ENCODE data around the gene LY86.

LY86 gene

GRCh38 chr6:6651335-6651734, 62.8 kb downstream of the LY86 start:
- TF ChIP-seq CTCF (IDR thresholded peaks at IDR 0.05): no peak

- TF ChIP-seq CTCF (IDR thresholded peaks at IDR 0.05): no peak
These were observed 64.4 kb downstream of the LY86 start for GRCh38 chr6:6652932-6653331.

GRCh38 chr6:6654599-6655575, 66.4 kb downstream of the LY86 start:
- TF ChIP-seq CTCF (IDR thresholded peaks at IDR 0.05): no peak

GRCh38 chr6:6655805-6656251, 67.3 kb downstream of the LY86 start:
- TF ChIP-seq CTCF (IDR thresholded peaks at IDR 0.05): no peak

- no peak for TF ChIP-seq CTCF (IDR thresholded peaks at IDR 0.05)
These were observed 67.8 kb downstream of the LY86 start for GRCh38 chr6:6656287-6656686.

GRCh38 chr6:6657085-6657819, 68.7 kb downstream of the LY86 start:
- no peak for TF ChIP-seq CTCF (IDR thresholded peaks at IDR 0.05)

GRCh38 chr6:6657820-6658217, 69.3 kb downstream of the LY86 start:
- no peak for TF ChIP-seq CTCF (IDR thresholded peaks at IDR 0.05)
